HG02571 (cell line): ENCODE data around the gene MAN1C1.

Source experiments
- ATAC-seq: cut with Tn5 transposase; IDR thresholded peaks from one replicate; pipeline ENCODE4 v1.9.1; 2021; ENCODE audit warnings: mild to moderate bottlenecking, moderate library complexity; ENCODE audit not compliant: unreplicated experiment

The MAN1C1 gene

DNA sequence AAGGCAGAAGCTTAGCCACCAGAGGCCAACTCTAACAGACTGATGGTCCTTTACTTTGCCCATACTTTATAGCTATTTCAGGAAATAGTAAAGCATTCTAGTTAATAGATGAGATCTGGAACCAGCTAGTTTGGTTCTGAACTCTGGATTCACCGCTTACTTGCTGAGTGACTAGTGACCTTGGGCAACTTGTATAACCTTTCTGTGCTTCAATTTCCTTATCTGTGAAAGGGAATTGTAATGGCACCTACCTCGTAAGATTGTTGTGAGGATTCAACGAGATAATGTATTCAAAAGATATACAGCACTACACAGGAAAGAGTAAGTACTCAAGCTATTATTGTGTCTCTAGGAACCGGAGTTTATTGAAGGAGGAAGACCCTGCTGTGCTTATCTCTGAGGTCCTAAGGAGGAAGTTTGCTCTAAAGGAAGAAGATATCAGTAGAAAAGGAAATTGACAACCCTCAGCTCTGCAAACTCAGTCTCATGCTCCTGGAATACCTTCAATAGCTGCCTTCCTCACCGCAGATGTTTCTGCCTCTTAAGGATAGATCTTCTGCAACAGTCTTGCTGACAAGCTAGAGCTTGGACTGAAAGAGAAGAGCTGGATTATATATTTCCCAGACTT lies 215.1 kb downstream of the MAN1C1 start:
- no peak for ATAC-seq

- no peak for ATAC-seq
Observed at GRCh38 chr1:25832336-25833037, 215.9 kb downstream of the MAN1C1 start.

- no peak for ATAC-seq
Observed at GRCh38 chr1:25833158-25833557, 216.6 kb downstream of the MAN1C1 start.
